Mucosa of descending colon (tissue), 3 donors: ENCODE measurements around the gene CDK6. TPM values are rescaled to one million over a fixed set of nuclear protein-coding genes. Genes with fewer than 3 reads are reported as not detected.

Source experiments
- ATAC-seq: fragments of 200-7000 bp; cut with Tn5 transposase; one replicate; pipeline ENCODE4 v1.9.1; 2020; ENCODE audit warnings: mild to moderate bottlenecking, moderate library complexity
- DNase-seq, 3 donors: peaks; one replicate each; pipeline ENCODE4 v3.0.0-alpha.2; 2020
- H3K36me3 ChIP-seq: fragments of 200-600 bp; one replicate; pipeline ENCODE4 v1.8.0; 2021; ENCODE audit warnings: low read depth, mild to moderate bottlenecking
- H3K4me1 ChIP-seq: fragments of 200-600 bp; one replicate; pipeline ENCODE4 v1.8.0; 2021; ENCODE audit warnings: low read depth, mild to moderate bottlenecking
- H3K4me3 ChIP-seq: fragments of 200-600 bp; one replicate; pipeline ENCODE4 v1.8.0; 2021; ENCODE audit warnings: mild to moderate bottlenecking
- H3K9me3 ChIP-seq: fragments of 200-600 bp; one replicate; pipeline ENCODE4 v1.8.0; 2021; ENCODE audit warnings: mild to moderate bottlenecking
- intact Hi-C, 2 donors: fragments of 100-400 bp; cut with DNase I in 1 of 2; cut with micrococcal nuclease in 1 of 2; formaldehyde crosslinking; loops; one replicate each; pipeline versions ENCODE4 v1.11.0 to v1.11.1; 2022; cut with DNase I, micrococcal nuclease
- total RNA-seq, 3 donors: library from RNA; stranded (reverse); fragmentation: NEBNext Ultra II Directional in 2 of 3; extraction: Animal tissue kit (Norgen Biotek cat#: 25700) in 2 of 3; gene quantifications; one replicate each; pipeline versions ENCODE4 v1.2.1 to v1.2.4, GENCODE V29; 2021 to 2023
- TF ChIP-seq, protein P1 (sequence below): fragments of 200-600 bp; IDR thresholded peaks from one replicate; pipeline ENCODE4 v1.8.0; 2022; ENCODE audit warnings: antibody characterized with exemption, mild to moderate bottlenecking
- donor health status: DM: no; HTN: no; CAD: no; lungs with moderate emphysema.
- donor health status: DM: no; HTN: no; CAD: no.
- donor health status: DM: no; HTN: yes; CAD: no.

CDK6 gene
- total RNA-seq, 3 donors from 2014 or later, result 23.4 to 52.4 (median 33.1) TPM

DNA sequence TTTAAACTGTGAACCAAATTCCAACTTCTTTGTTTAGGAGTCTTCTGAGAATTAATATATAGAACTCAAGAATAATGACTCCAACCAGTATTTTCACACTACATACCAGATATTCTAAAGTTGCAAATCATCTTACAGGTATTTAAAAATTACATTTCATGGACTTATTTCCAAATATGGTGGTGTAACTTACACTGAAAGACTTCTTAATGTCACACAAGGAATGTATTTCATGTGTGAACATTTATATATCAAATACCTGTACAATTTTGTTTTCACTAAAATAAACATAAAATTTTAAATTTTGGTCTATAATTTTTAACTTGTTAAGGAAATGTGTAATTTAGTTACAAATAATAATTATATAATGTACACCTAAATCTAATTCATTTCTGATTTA, 2.6 kb upstream of the CDK6 start:
- no peak overlapping the region for H3K4me3 ChIP-seq
- no peak for ATAC-seq
- intact Hi-C loops, result loop anchor here (5.0 to 10.0 kb wide), 2 partner anchors 204 to 218 kb away; no protein-coding TSS in a partner anchor
- no peak for DNase-seq
- TF ChIP-seq, protein P1, sequence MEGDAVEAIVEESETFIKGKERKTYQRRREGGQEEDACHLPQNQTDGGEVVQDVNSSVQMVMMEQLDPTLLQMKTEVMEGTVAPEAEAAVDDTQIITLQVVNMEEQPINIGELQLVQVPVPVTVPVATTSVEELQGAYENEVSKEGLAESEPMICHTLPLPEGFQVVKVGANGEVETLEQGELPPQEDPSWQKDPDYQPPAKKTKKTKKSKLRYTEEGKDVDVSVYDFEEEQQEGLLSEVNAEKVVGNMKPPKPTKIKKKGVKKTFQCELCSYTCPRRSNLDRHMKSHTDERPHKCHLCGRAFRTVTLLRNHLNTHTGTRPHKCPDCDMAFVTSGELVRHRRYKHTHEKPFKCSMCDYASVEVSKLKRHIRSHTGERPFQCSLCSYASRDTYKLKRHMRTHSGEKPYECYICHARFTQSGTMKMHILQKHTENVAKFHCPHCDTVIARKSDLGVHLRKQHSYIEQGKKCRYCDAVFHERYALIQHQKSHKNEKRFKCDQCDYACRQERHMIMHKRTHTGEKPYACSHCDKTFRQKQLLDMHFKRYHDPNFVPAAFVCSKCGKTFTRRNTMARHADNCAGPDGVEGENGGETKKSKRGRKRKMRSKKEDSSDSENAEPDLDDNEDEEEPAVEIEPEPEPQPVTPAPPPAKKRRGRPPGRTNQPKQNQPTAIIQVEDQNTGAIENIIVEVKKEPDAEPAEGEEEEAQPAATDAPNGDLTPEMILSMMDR, result no peak
- H3K9me3 ChIP-seq, result no peaks in the 10 kb centered on the region
- H3K4me1 ChIP-seq, result no peaks in the 10 kb centered on the region
- H3K36me3 ChIP-seq, result no peaks in the 10 kb centered on the region

DNA sequence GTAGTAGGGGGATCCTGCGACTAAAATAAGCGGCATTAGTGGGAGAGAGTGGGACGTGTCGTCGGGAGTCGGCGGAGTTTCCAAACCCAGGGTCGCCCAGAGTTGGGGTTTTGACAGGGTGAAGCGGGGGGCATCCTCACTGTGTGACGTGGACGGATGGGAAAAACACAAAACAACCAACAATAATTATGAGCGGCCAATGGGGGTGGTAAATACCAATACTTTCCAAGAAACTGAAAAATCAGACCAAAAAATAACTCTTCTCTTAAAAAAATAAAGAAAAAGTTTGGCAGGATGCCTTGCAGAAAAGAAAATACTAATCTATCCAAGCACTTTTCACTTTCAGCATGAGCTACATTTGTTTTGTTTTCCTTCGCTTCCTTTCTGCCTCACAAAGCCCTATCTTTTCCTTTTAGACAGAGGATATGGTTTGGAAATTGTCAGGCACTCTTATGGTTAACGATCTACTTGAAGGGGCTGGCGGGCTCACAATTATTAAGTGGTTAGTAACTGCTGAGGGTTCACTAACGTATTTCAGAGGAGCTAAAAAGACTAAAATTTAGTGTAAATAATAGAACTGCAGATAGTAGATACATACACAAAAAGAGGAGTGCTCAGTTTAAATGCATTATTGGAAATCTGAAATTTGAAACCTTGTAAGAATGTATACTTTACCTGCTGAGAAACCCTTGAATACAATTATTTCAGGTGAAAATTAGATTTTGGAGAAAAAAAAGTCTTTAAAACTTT, 802 bp upstream of the CDK6 start:
- DNase-seq, result peak in 1 of 3 donors; percentile 29
- H3K4me3 ChIP-seq, result peak overlapping the region; percentile 59

DNA sequence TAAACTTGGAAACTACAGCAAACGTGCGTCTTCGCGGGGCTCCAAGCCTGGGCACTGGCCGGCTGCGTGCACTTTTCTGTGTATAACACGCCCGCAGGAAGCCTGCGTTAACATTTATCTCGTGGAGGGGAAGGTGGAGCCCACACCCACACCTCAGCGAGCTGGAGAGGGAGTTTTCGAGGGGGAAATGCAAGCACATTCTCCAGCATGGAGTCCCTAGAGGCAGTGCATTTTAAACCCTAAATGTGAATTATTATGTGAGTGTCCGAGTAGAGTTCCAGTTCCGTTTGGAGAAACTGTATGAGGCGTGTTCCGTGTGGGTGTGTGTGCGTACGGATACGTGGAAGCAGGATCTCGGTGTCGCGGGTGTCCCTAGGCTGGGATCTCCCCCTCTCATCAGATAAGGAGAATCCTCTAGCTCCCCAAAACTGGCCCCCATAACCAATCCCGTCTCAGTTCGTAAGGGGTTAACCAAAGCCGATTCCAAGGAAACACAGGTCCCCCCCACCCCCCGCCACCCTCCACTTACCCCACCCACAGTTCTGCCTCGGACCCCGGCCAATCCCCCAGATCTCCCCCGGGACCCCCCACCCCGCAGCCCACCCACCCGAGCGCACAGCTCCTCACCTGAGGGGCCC, 403 bp downstream of the CDK6 start:
- intact Hi-C loops, result loop anchor here (5.0 to 10.0 kb wide), 2 partner anchors 201 to 221 kb away; no protein-coding TSS in a partner anchor
- no peaks in the 10 kb centered on the region for H3K9me3 ChIP-seq
- ATAC-seq (peak; percentile 1), DNase-seq (peak; percentile 48 to 66 (median 61))
- peaks cover 6% of the 10 kb centered on the region for H3K4me1 ChIP-seq
- no peaks in the 10 kb centered on the region for H3K36me3 ChIP-seq
- TF ChIP-seq, protein P1, result no peak
- H3K4me3 ChIP-seq, result peak overlapping the region; percentile 59

More for the DNA sequence above, 802 bp upstream of the CDK6 start:
- intact Hi-C loops, result loop anchor here (5.0 to 10.0 kb wide), 2 partner anchors 202 to 220 kb away; no protein-coding TSS in a partner anchor
- no peaks in the 10 kb centered on the region for H3K9me3 ChIP-seq
- TF ChIP-seq, protein P1, result no peak
- H3K4me1 ChIP-seq, result peaks cover 3% of the 10 kb centered on the region
- no peak for ATAC-seq
- no peaks in the 10 kb centered on the region for H3K36me3 ChIP-seq

DNA sequence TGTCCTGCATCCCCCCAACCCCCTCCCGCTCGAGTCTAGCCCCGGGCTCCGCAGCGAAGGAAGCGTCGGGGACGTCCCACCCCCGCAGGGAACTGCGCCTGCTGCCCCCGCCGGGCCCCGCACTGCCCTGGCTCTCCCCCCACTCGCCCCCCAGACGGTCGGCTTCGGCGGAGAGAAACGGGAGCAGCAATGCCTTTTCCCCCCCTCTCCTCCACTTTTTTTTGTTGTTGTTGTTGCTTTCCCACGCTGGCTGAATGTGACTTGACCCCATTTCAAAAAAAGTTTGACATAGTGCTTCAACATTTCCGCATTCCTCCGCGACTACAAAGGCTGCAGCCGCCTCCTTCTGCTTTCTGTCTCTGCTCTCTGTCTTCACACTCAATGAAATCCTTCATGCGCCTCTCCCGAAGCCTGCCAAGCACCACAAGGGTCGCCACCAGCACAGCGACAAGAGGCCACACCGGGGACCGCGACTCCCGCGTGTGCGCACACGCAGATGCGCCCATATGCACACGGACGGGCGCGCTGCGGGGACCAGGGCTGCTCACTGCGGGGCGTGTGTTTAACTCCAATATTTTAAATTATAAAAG, 1.0 kb downstream of the CDK6 start:
- peak; percentile 77 to 85 (median 82) for DNase-seq
- Histone ChIP-seq H3K36me3 (no peaks in the 10 kb centered on the region), H3K9me3 (no peaks in the 10 kb centered on the region), H3K4me1 (peaks cover 6% of the 10 kb centered on the region), H3K4me3 (peak overlapping the region; percentile 59)
- TF ChIP-seq, protein P1, result no peak
- intact Hi-C loops, result loop anchor here (5.0 to 10.0 kb wide), 2 partner anchors 201 to 222 kb away; no protein-coding TSS in a partner anchor
- ATAC-seq, result peak; percentile 28

DNA sequence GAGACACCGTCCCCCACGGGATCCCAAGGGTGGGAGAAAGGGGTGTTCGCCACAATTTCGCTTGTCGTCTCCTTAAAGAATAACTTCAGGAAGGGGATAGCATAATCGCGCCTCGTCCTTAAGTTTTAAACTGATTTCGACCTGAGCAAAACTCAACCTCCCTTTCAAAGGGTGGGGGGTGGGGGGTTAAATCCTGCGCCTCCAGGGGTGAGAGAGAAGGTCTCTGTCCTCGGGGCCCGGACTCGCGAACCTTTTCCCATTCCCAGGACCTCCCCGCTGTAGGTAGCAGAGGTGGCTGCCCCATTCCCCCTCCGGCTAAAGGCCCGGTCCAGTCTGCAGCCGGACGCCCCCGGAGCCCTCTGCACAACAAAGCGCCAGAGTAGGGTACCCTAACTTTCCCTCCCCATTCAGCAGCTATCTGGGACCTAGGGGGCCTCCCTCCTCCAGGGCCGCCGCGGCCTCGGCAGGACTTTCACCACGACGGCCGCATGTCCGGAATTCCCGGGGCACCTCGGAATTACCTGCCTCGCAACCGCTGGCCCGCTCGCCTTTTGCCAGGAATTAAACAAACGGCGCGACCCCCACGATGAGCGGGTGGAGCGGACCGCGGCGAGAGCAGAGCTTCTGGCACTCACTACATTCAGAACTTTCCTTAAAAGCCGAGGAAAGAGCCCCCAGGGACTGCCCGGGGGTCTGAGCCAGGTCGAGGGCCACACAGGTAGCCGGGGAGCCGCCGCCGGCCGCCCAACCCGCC, 1.7 kb downstream of the CDK6 start:
- ATAC-seq, result no peak

More for the DNA sequence above, 1.7 kb downstream of the CDK6 start:
- peak in 2 of 3 donors; percentile 45 to 76 for DNase-seq
- Histone ChIP-seq H3K36me3 (no peaks in the 10 kb centered on the region), H3K4me1 (peaks cover 11% of the 10 kb centered on the region), H3K4me3 (peak overlapping the region; percentile 59), H3K9me3 (no peaks in the 10 kb centered on the region)
- TF ChIP-seq, protein P1, result no peak
- intact Hi-C loops, result loop anchor here (5.0 to 10.0 kb wide), 5 partner anchors 137 to 223 kb away; no protein-coding TSS in a partner anchor
